Fibroblast of lung (primary cell): ENCODE results near the gene TECR. TPM values are rescaled to one million over a fixed set of nuclear protein-coding genes. Genes with fewer than 3 reads are reported as not detected.

Experiments used
- DNase-seq, 2 donors: peaks; one replicate each; pipeline versions ENCODE4 v3.0.0 to v3.0.0-alpha.2; 2010; ENCODE audit warnings: low read depth in 2 of 2
- H2AFZ ChIP-seq: 2 replicates; pipeline ENCODE4 v1.5.1; 2012; ENCODE audit warnings: low read length, control low read depth, inconsistent platforms
- H3K27ac ChIP-seq: 2 replicates; pipeline ENCODE4 v1.5.1; 2011; ENCODE audit warnings: low read length, control low read depth; ENCODE audit not compliant: insufficient read depth
- H3K27me3 ChIP-seq: 2 replicates; pipeline ENCODE4 v1.5.1; 2011; ENCODE audit warnings: mild to moderate bottlenecking, low read length; ENCODE audit not compliant: control insufficient read depth, insufficient read depth
- H3K36me3 ChIP-seq: 2 replicates; pipeline ENCODE4 v1.5.1; 2011; ENCODE audit warnings: low read length; ENCODE audit not compliant: control insufficient read depth, insufficient read depth
- H3K4me1 ChIP-seq: 2 replicates; pipeline ENCODE4 v1.5.1; 2011; ENCODE audit warnings: low read length; ENCODE audit not compliant: control insufficient read depth, insufficient read depth; ENCODE audit errors: extremely low read depth
- H3K4me2 ChIP-seq: 2 replicates; pipeline ENCODE4 v1.5.1; 2011; ENCODE audit warnings: low read length, control low read depth; ENCODE audit not compliant: insufficient read depth; ENCODE audit errors: extremely low read depth
- H3K4me3 ChIP-seq, 4 experiments: fragments of 200-600 bp in 1 of 4; sonication (generic) in 1 of 4; replicated peaks in 1 of 4; 2 replicates each; pipeline ENCODE4 v1.5.1; 2011 to 2016; ENCODE audit warnings: low read length in 4 of 4, low read depth in 3 of 4, mild to moderate bottlenecking in 3 of 4, control low read depth in 2 of 4, inconsistent platforms in 1 of 4, mixed read lengths in 1 of 4; ENCODE audit not compliant: insufficient read depth in 1 of 4; ENCODE audit errors: control extremely low read depth in 1 of 4
- H3K79me2 ChIP-seq: 2 replicates; pipeline ENCODE4 v1.5.1; 2012; ENCODE audit warnings: mild to moderate bottlenecking, low read length, inconsistent platforms; ENCODE audit not compliant: control insufficient read depth, insufficient read depth
- H3K9ac ChIP-seq: 2 replicates; pipeline ENCODE4 v1.5.1; 2011; ENCODE audit warnings: mild to moderate bottlenecking, low read length, control low read depth; ENCODE audit not compliant: insufficient read depth
- H3K9me3 ChIP-seq: 2 replicates; pipeline ENCODE4 v1.5.1; 2012; ENCODE audit warnings: low read depth, low read length; ENCODE audit not compliant: control insufficient read depth, insufficient read depth
- H4K20me1 ChIP-seq: 2 replicates; pipeline ENCODE4 v1.5.1; 2011; ENCODE audit warnings: low read length; ENCODE audit not compliant: control insufficient read depth, insufficient read depth; ENCODE audit errors: extremely low read depth
- EZH2 ChIP-seq: IDR thresholded peaks from 2 replicates; pipeline ENCODE4 v1.5.1; 2012; ENCODE audit warnings: low read length, control low read depth, mild to moderate bottlenecking; ENCODE audit errors: missing control alignments
- polyA plus RNA-seq, 2 donors: library from polyadenylated mRNA; depleted of rRNA in 1 of 2; stranded (reverse) in 1 of 2; unstranded in 1 of 2; fragments of >200 nt; gene quantifications; 2 replicates each; pipeline ENCODE4 v1.2.1, GENCODE V29; 2011 to 2012; ENCODE audit warnings: missing spikeins in 1 of 2
- total RNA-seq: library from RNA; depleted of rRNA; stranded (reverse); fragments of >200 nt; gene quantifications from 2 replicates; pipeline ENCODE4 v1.2.1, GENCODE V29; 2014
- TF ChIP-seq, protein P1 (sequence below), 2 donors: IDR thresholded peaks in 1 of 2; conservative IDR thresholded peaks in 1 of 2; 1 replicate in 1 of 2; 2 replicates in 1 of 2; pipeline ENCODE4 v1.5.1; 2011 to 2012; ENCODE audit warnings: low read length in 2 of 2, control low read depth in 1 of 2, inconsistent platforms in 1 of 2, low read depth in 1 of 2, mild to moderate bottlenecking in 1 of 2

Gene TECR
- total and polyA plus RNA-seq, 2 donors (not counting 1 experiment from before 2014, with no cell fraction given) = 34.0 to 73.4 TPM

- H3K4me3 ChIP-seq = peak overlapping the region; percentile 92 to 98 (median 96)
- H3K27me3 ChIP-seq = no peaks in the 10 kb centered on the region
- no peak for DNase-seq
- H3K4me2 ChIP-seq = peak overlapping the region; percentile 100
- TF ChIP-seq, protein P1, sequence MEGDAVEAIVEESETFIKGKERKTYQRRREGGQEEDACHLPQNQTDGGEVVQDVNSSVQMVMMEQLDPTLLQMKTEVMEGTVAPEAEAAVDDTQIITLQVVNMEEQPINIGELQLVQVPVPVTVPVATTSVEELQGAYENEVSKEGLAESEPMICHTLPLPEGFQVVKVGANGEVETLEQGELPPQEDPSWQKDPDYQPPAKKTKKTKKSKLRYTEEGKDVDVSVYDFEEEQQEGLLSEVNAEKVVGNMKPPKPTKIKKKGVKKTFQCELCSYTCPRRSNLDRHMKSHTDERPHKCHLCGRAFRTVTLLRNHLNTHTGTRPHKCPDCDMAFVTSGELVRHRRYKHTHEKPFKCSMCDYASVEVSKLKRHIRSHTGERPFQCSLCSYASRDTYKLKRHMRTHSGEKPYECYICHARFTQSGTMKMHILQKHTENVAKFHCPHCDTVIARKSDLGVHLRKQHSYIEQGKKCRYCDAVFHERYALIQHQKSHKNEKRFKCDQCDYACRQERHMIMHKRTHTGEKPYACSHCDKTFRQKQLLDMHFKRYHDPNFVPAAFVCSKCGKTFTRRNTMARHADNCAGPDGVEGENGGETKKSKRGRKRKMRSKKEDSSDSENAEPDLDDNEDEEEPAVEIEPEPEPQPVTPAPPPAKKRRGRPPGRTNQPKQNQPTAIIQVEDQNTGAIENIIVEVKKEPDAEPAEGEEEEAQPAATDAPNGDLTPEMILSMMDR (conservative IDR thresholded peaks at IDR 0.05 in 1 of 2, IDR thresholded peaks at IDR 0.05 in 1 of 2; ENCODE audit: low read depth in 1 of 2, low read length in 2 of 2) = no peak
- TF ChIP-seq EZH2 = no peak
- H3K27ac ChIP-seq = peak overlapping the region; percentile 99
- H3K9ac ChIP-seq = peak overlapping the region; percentile 98
- peaks cover 39% of the 10 kb centered on the region for H3K79me2 ChIP-seq
- H2AFZ ChIP-seq = no peak overlapping the region
- peaks cover 22% of the 10 kb centered on the region for H3K36me3 ChIP-seq
- H4K20me1 ChIP-seq = no peaks in the 10 kb centered on the region
- H3K9me3 ChIP-seq = no peaks in the 10 kb centered on the region
- H3K4me1 ChIP-seq = peaks cover 16% of the 10 kb centered on the region
These were observed 12.5 kb upstream of the TECR start for GRCh38 chr19:14516746-14517438.

- H3K27ac ChIP-seq = peak overlapping the region; percentile 99
- H4K20me1 ChIP-seq = no peaks in the 10 kb centered on the region
- peaks cover 39% of the 10 kb centered on the region for H3K79me2 ChIP-seq
- H3K36me3 ChIP-seq = peaks cover 22% of the 10 kb centered on the region
- TF ChIP-seq, protein P1 (conservative IDR thresholded peaks at IDR 0.05 in 1 of 2, IDR thresholded peaks at IDR 0.05 in 1 of 2; ENCODE audit: low read depth in 1 of 2, low read length in 2 of 2) = no peak
- TF ChIP-seq EZH2 = no peak
- H2AFZ ChIP-seq = no peak overlapping the region
- no peaks in the 10 kb centered on the region for H3K27me3 ChIP-seq
- H3K4me1 ChIP-seq = peaks cover 16% of the 10 kb centered on the region
- no peaks in the 10 kb centered on the region for H3K9me3 ChIP-seq
- peak overlapping the region; percentile 98 for H3K9ac ChIP-seq
- DNase-seq = no peak
- H3K4me2 ChIP-seq = peak overlapping the region; percentile 100
- peak overlapping the region; percentile 92 to 98 (median 96) for H3K4me3 ChIP-seq
These were observed 12.0 kb upstream of the TECR start for GRCh38 chr19:14517446-14517839.

DNA sequence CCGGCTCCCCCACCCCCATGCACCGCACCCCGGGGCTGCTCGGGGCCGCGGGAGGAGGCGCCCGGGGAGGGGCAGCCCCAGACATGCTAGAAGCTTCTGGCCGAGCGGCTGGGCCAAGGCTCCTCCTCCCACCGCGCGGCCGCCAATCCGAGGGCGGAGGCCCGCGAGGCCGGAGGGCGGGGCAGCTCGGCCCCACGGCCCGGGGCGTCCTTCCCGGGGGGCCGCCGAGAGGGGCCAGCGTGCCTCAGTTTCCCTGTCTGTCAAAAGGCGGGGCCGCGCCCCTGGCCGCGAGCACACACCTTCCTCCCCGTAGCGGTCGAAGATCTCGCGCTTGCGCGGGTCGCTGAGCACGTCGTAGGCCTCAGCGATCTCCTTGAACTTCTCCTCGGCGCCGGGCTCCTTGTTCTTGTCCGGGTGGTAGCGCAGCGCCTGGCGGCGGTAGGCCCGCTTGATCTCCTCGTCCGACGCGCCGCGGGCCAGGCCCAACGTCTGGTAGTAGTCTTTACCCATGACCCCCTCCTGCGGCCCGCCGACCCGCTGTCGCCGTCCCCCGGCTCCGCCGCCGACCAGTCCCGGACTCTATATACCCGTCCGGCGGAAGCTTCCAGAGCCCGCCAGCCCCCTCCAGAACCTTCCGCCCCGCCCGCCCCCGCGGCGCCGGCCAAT lies 11.4 kb upstream of the TECR start, which contains the start of gene DNAJB1:
TSS of gene DNAJB1 (minus strand) at position 558 of the 666 bp plus-strand sequence. CDS start at position 510, 48 bp downstream.
- Histone ChIP-seq H4K20me1 (no peaks in the 10 kb centered on the region), H3K9ac (peak within 1 kb of the TSS; percentile 98), H3K4me1 (peaks cover 18% of the 10 kb centered on the region), H3K4me3 (peak within 1 kb of the TSS; percentile 92 to 98 (median 96)), H3K4me2 (peak within 1 kb of the TSS; percentile 100), H3K9me3 (no peaks in the 10 kb centered on the region), H2AFZ (peak within 1 kb of the TSS; percentile 73), H3K79me2 (peaks cover 39% of the 10 kb centered on the region), H3K27me3 (no peaks in the 10 kb centered on the region), H3K27ac (peak within 1 kb of the TSS; percentile 99), H3K36me3 (peaks cover 22% of the 10 kb centered on the region)
- peak; percentile 75 to 77 for DNase-seq
- TF ChIP-seq, protein P1 (conservative IDR thresholded peaks at IDR 0.05 in 1 of 2, IDR thresholded peaks at IDR 0.05 in 1 of 2; ENCODE audit: low read depth in 1 of 2, low read length in 2 of 2) = no peak
- no peak for TF ChIP-seq EZH2
